ENCODE data around the gene POC1A. TPM values are rescaled to one million over a fixed set of nuclear protein-coding genes. Genes with fewer than 3 reads are reported as not detected.

POC1A gene
- total RNA-seq, 1 donor: 1.8 TPM

DNA sequence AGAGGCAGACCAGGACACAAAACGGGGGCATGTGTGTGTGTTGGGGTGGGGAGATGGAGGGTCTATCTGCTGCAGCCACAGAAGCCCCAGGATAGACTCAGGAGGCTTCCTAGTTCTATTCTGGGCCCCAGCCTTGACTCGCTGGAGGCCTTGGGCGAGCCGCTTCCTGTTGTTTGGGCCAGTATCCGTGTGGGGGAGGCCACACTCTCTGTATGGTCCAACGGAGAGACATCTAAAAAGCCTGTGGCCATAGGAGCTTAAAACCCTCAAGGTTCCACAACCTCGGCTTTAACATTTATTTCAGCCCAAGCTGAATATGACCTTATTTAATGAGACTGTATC is 32.8 kb downstream of the POC1A start:
- Histone ChIP-seq H3K27me3 (ENCODE audit: insufficient read depth, low read length) (no peaks in the 10 kb centered on the region), H3K36me3 (ENCODE audit: insufficient read depth, low read length) (no peaks in the 10 kb centered on the region), H3K27ac (ENCODE audit: low read depth, low read length) (peak overlapping the region; percentile 40), H3K4me1 (ENCODE audit: insufficient read depth, low read length) (peaks cover 20% of the 10 kb centered on the region), H3K4me2 (ENCODE audit: insufficient read depth, low read length) (no peak overlapping the region), H3K79me2 (ENCODE audit: insufficient read depth, low read length) (no peaks in the 10 kb centered on the region), H3K9me3 (ENCODE audit: low read depth, low read length) (no peaks in the 10 kb centered on the region), H2AFZ (ENCODE audit: low read length) (peak overlapping the region; percentile 83), H4K20me1 (ENCODE audit: insufficient read depth, low read length) (no peaks in the 10 kb centered on the region), H3K4me3 (ENCODE audit: insufficient read depth, low read length) (no peak overlapping the region)
- DNase-seq (ENCODE audit: insufficient read length, low spot score, missing footprints): no peak
- TF ChIP-seq, protein P1, sequence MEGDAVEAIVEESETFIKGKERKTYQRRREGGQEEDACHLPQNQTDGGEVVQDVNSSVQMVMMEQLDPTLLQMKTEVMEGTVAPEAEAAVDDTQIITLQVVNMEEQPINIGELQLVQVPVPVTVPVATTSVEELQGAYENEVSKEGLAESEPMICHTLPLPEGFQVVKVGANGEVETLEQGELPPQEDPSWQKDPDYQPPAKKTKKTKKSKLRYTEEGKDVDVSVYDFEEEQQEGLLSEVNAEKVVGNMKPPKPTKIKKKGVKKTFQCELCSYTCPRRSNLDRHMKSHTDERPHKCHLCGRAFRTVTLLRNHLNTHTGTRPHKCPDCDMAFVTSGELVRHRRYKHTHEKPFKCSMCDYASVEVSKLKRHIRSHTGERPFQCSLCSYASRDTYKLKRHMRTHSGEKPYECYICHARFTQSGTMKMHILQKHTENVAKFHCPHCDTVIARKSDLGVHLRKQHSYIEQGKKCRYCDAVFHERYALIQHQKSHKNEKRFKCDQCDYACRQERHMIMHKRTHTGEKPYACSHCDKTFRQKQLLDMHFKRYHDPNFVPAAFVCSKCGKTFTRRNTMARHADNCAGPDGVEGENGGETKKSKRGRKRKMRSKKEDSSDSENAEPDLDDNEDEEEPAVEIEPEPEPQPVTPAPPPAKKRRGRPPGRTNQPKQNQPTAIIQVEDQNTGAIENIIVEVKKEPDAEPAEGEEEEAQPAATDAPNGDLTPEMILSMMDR (IDR thresholded peaks at IDR 0.05; ENCODE audit: extremely low read depth, low read depth, low read length): no peak

- TF ChIP-seq, protein P1 (IDR thresholded peaks at IDR 0.05; ENCODE audit: extremely low read depth, low read depth, low read length): no peak
- H3K4me3 ChIP-seq (ENCODE audit: insufficient read depth, low read length): no peak overlapping the region
- H2AFZ ChIP-seq (ENCODE audit: low read length): peak overlapping the region; percentile 83
- no peak for DNase-seq (ENCODE audit: insufficient read length, low spot score, missing footprints)
- H3K79me2 ChIP-seq (ENCODE audit: insufficient read depth, low read length): no peaks in the 10 kb centered on the region
- H3K4me2 ChIP-seq (ENCODE audit: insufficient read depth, low read length): no peak overlapping the region
- peak overlapping the region; percentile 40 for H3K27ac ChIP-seq (ENCODE audit: low read depth, low read length)
- H3K36me3 ChIP-seq (ENCODE audit: insufficient read depth, low read length): no peaks in the 10 kb centered on the region
- H3K4me1 ChIP-seq (ENCODE audit: insufficient read depth, low read length): peaks cover 15% of the 10 kb centered on the region
- H3K27me3 ChIP-seq (ENCODE audit: insufficient read depth, low read length): no peaks in the 10 kb centered on the region
- no peaks in the 10 kb centered on the region for H3K9me3 ChIP-seq (ENCODE audit: low read depth, low read length)
- H4K20me1 ChIP-seq (ENCODE audit: insufficient read depth, low read length): no peaks in the 10 kb centered on the region
Measured at GRCh38 chr3:52120556-52121463, 33.4 kb downstream of the POC1A start.

GRCh38 chr3:52119826-52120225 is 34.4 kb downstream of the POC1A start:
- Histone ChIP-seq H2AFZ (ENCODE audit: low read length) (no peak overlapping the region), H4K20me1 (ENCODE audit: insufficient read depth, low read length) (no peaks in the 10 kb centered on the region), H3K4me3 (ENCODE audit: insufficient read depth, low read length) (no peak overlapping the region), H3K4me1 (ENCODE audit: insufficient read depth, low read length) (peaks cover 15% of the 10 kb centered on the region), H3K79me2 (ENCODE audit: insufficient read depth, low read length) (no peaks in the 10 kb centered on the region), H3K4me2 (ENCODE audit: insufficient read depth, low read length) (no peak overlapping the region), H3K27me3 (ENCODE audit: insufficient read depth, low read length) (no peaks in the 10 kb centered on the region), H3K36me3 (ENCODE audit: insufficient read depth, low read length) (peaks cover 5% of the 10 kb centered on the region), H3K9me3 (ENCODE audit: low read depth, low read length) (no peaks in the 10 kb centered on the region), H3K27ac (ENCODE audit: low read depth, low read length) (no peak overlapping the region)
- DNase-seq (ENCODE audit: insufficient read length, low spot score, missing footprints): peak; percentile 41
- TF ChIP-seq, protein P1 (IDR thresholded peaks at IDR 0.05; ENCODE audit: extremely low read depth, low read depth, low read length): no peak

DNA sequence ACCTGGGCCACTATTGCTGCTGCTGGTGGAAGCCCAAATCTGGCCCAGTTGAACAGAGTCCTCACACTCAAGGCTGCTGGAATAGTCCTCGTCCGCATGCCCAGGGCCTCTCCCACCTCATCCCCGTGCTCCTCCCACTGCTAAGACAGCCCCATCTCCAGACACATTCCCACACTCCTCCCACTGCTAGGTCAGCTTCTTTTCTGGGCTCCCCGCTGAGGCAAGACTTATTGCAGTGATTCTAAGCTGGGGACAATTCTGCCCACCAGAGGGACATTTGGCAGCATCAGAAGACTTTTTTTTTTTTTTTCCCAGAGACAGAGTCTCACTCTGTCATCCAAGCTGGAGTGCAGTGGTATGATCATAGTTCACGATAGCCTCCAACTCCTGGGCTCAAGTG is 35.1 kb downstream of the POC1A start:
- peak; percentile 58 for DNase-seq (ENCODE audit: insufficient read length, low spot score, missing footprints)
- Histone ChIP-seq H3K27me3 (ENCODE audit: insufficient read depth, low read length) (no peaks in the 10 kb centered on the region), H3K27ac (ENCODE audit: low read depth, low read length) (no peak overlapping the region), H4K20me1 (ENCODE audit: insufficient read depth, low read length) (no peaks in the 10 kb centered on the region), H2AFZ (ENCODE audit: low read length) (no peak overlapping the region), H3K79me2 (ENCODE audit: insufficient read depth, low read length) (no peaks in the 10 kb centered on the region), H3K9me3 (ENCODE audit: low read depth, low read length) (no peaks in the 10 kb centered on the region), H3K4me2 (ENCODE audit: insufficient read depth, low read length) (no peak overlapping the region), H3K4me1 (ENCODE audit: insufficient read depth, low read length) (peaks cover 15% of the 10 kb centered on the region), H3K36me3 (ENCODE audit: insufficient read depth, low read length) (peaks cover 5% of the 10 kb centered on the region), H3K4me3 (ENCODE audit: insufficient read depth, low read length) (no peak overlapping the region)
- TF ChIP-seq, protein P1 (IDR thresholded peaks at IDR 0.05; ENCODE audit: extremely low read depth, low read depth, low read length): no peak
